Renal cortex interstitium (tissue), 11 donors: ENCODE measurements around the gene TSPAN8. TPM values are rescaled to one million over a fixed set of nuclear protein-coding genes. Genes with fewer than 3 reads are reported as not detected.
"Not testable (repeated sequence)": the region's sequence is repeated elsewhere in the genome, so short reads cannot be mapped to it uniquely, and the experiment has no call there.

Experiments
- DNase-seq, 11 donors: peaks; one replicate each; pipeline ENCODE4 v3.0.0-alpha.2; 2013; ENCODE audit warnings: low read depth in 9 of 11, low spot score in 4 of 11; ENCODE audit errors: extremely low read depth in 1 of 11
- polyA plus RNA-seq, 3 donors: library from polyadenylated mRNA; unstranded; fragments of 120-200 nt; gene quantifications; one replicate each; pipeline ENCODE4 v1.2.1, GENCODE V29; 2013; ENCODE audit not compliant: insufficient read length in 3 of 3

TSPAN8 gene
- polyA plus RNA-seq, 3 donors: 34.8 to 35.7 (median 35.1) TPM

- DNase-seq: no peak
These were observed 16.3 kb downstream of the TSPAN8 start for GRCh38 chr12:71141378-71141926.

- DNase-seq: no peak
These were observed 18.6 kb downstream of the TSPAN8 start for GRCh38 chr12:71139153-71139735.

GRCh38 chr12:71138011-71138410, 19.8 kb downstream of the TSPAN8 start:
- DNase-seq: no peak

GRCh38 chr12:71135812-71136176, 22.0 kb downstream of the TSPAN8 start:
- DNase-seq: no peak

- DNase-seq: no peak
These were observed 22.6 kb downstream of the TSPAN8 start for GRCh38 chr12:71135077-71135811.

GRCh38 chr12:71134405-71134804, 23.4 kb downstream of the TSPAN8 start:
- DNase-seq: no peak

- no peak for DNase-seq
These were observed 27.2 kb downstream of the TSPAN8 start for GRCh38 chr12:71130521-71131069.

- no peak for DNase-seq
These were observed 28.4 kb downstream of the TSPAN8 start for GRCh38 chr12:71129364-71129763.

- DNase-seq: no peak
These were observed 29.5 kb downstream of the TSPAN8 start for GRCh38 chr12:71128191-71128788.

GRCh38 chr12:71125949-71126348, 31.9 kb downstream of the TSPAN8 start:
- no peak for DNase-seq

GRCh38 chr12:71125515-71125914, 32.3 kb downstream of the TSPAN8 start:
- no peak for DNase-seq

GRCh38 chr12:71124835-71125460, 32.9 kb downstream of the TSPAN8 start:
- DNase-seq: no peak

- DNase-seq: not testable (repeated sequence)
These were observed 44.7 kb downstream of the TSPAN8 start for GRCh38 chr12:71113148-71113547.

- no peak for DNase-seq
These were observed 48.0 kb downstream of the TSPAN8 start for GRCh38 chr12:71109834-71110233.

GRCh38 chr12:71108355-71108754, 49.4 kb downstream of the TSPAN8 start:
- no peak for DNase-seq

GRCh38 chr12:71107936-71108335, 49.9 kb downstream of the TSPAN8 start:
- DNase-seq: no peak

GRCh38 chr12:71105956-71106355, 51.8 kb downstream of the TSPAN8 start:
- no peak for DNase-seq

GRCh38 chr12:71092290-71092689, 65.5 kb downstream of the TSPAN8 start:
- DNase-seq: no peak

GRCh38 chr12:71090971-71091370, 66.8 kb downstream of the TSPAN8 start:
- DNase-seq: no peak

GRCh38 chr12:71085575-71085974, 72.2 kb downstream of the TSPAN8 start:
- no peak for DNase-seq
